Raji (cell line): Measurements from ENCODE around the gene NEUROD4.

Experiments used
- POLR2A ChIP-seq: IDR thresholded peaks from 2 replicates; pipeline ENCODE4 v1.6.1; 2011; ENCODE audit warnings: low read depth, low read length, control low read depth; ENCODE audit not compliant: insufficient read depth

NEUROD4 gene

GRCh38 chr12:54991991-54992375 is 27.8 kb upstream of the NEUROD4 start:
- no peak for TF ChIP-seq POLR2A

DNA sequence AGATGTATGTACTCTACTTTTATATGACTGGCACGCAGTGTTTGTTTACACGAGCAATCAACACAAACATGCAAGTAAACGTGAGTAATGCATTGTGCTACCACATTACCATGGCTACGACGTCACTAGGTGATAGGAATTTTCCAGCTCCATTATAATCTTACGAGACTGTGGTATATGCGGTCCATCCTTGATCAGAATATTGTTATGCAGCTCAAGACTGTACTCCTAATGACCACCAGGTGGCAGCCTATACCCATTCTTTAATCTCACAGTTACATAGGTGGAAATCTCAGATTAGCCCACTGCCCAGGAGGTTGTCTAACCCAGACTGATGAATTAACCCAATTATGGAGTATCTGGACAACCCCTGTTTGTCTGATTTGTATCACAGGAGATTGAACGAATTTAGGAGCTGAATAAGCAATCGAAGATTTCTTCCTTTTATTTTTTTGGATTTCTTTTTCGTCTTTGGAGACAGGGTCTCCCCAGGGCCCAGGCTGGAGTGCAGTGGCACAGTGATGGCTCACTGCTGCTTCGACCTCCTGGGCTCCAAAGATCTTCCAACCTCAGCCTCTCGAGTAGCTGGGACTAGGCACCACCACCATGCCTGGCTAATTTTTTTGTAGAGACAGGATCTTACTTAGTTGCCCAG is 26.5 kb upstream of the NEUROD4 start:
- no peak for TF ChIP-seq POLR2A

DNA sequence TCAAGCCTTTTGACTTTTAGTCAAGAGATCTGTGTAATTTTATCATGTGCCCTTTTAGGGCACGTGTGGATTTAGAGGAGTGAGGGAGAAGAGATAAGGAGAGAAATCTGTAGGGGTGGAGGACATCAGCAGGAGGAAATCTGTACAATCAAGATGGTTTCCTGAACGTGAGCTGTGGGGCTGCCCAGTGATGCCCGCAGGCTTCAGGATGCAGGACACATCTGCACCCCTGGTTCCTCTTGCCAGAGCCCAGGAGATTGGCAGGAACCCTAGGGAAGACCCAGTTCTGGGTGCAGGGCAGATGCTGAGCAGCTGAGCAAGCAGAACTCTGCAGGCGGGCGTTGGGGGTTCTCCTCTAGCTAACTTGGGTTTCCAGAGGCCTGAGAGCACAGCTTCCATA is 23.6 kb upstream of the NEUROD4 start:
- TF ChIP-seq POLR2A, result no peak

DNA sequence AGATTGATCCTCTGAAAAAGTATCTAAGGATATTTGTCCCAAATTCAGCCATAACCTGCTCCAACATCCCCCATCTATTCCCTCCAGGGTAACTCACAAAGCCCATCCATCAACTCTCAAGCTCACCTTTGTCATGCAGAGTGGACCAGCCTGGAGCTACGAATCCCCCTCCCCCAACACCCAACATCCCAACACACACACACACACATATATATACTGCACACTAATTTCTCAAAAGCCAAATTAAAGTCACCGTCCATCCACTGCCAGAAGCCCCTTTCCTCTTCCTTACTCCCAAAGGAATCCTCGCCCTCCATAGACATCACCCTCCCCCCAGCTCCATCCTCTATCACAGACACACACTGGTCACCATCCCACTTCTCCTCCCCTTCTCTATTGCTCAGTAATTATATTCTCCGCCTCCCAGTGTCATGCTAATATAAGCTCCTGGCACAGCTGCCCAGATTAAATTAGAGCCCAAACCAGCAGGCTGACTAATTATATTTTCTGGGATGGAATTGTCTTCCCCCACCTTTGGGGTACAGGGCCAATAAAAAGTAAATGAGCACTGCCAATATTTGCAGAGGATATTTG is 21.7 kb upstream of the NEUROD4 start:
- TF ChIP-seq POLR2A, result no peak

- TF ChIP-seq POLR2A, result no peak
These were observed 20.7 kb upstream of the NEUROD4 start for GRCh38 chr12:54998958-54999510.

- no peak for TF ChIP-seq POLR2A
These were observed 18.4 kb upstream of the NEUROD4 start for GRCh38 chr12:55001198-55001868.

GRCh38 chr12:55002355-55002754 is 17.4 kb upstream of the NEUROD4 start:
- TF ChIP-seq POLR2A, result no peak

DNA sequence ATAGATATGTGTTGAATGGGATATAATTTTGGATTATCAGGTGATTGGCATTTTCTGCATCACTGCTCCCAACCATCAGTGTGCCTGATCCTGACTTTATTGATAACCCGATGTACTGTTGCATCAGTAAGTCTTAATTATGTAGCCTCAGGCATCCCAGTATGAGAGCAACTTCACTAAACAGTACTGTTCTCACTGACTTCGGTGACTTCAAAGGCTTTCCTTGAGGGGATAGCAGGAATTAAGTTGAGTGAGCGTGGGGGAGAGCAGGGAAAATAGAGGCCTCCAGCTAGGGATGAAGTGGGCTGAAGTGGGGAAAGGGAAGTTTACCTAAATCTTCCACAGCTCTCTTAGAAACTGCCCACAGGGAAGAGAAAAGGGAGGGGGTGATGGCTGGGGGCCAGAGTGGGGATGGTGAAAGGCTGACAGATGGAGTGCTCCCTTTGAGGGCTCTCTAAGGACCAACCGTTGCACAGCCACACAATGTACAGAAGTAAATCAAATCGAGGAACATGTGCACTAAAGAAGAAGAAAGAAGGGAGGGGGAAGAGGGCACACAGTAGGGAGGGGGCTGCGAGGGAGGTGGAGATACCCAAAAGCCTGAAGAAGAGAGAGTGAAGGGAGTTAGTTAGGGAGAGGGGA is 10.7 kb upstream of the NEUROD4 start:
- no peak for TF ChIP-seq POLR2A

DNA sequence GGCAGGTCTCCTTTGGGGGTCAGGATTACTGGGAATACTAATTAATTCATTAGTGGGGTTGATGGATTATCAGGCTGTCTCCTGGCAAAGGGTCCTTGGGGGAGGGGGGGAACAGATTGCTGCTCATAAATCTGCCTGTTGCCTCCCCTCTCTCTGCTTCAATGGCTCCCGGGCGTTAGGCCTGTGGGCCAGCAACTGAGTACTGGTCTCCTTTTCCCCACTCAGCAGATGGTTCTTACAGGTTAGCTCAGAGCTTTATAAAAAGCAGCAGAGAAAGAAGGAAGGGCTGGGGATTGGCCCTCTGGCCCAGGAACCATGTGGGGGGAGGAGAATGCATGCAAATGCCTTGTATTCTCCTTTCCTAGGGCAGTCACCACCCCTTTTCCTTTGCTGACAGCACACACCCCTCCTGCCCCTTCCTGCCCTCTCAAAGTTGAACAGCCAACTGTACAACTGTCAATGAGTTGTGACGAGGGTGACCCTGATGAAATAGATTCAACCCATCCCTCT is 2.3 kb upstream of the NEUROD4 start:
- no peak for TF ChIP-seq POLR2A

GRCh38 chr12:55024575-55024974 is 4.8 kb downstream of the NEUROD4 start:
- TF ChIP-seq POLR2A, result no peak

GRCh38 chr12:55025508-55025907 is 5.7 kb downstream of the NEUROD4 start:
- no peak for TF ChIP-seq POLR2A

- no peak for TF ChIP-seq POLR2A
These were observed 14.4 kb downstream of the NEUROD4 start for GRCh38 chr12:55034218-55034617.

DNA sequence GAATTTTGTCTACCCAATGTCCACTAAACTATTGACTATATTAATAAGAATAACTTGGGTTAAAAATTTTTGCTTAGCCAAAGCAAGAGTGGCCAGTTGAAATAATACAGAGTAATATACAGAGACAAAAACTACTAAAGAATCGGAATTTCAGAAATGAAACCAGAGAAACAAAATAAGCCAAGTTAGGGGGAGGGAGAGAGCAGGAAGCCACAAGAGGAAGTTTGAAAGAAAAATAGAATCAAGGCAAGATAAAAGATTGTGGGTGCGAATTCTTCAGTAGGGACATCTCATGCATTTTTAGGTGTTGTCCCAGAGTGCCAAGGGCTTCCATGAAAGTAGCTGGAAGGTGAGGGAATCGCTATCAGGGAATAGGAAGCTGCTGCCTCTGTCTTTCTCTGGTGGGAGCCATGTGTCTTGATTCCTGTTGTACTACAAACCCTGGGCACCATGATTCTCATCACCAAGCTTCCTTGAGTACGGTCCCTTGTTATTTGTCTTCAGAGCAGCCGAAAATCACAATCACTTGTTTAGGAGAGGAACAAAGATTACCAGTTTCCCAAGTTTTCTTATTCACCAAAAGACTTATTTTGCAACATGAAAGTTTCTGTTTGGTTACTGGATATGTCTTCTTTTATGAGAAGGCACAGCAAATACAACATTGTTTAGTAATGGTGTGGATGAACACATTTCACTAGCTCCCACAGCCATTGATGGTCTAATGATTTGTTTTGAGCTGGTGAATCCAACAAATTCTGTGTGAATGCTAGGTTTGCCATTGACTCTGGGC is 16.7 kb downstream of the NEUROD4 start:
- TF ChIP-seq POLR2A, result no peak

DNA sequence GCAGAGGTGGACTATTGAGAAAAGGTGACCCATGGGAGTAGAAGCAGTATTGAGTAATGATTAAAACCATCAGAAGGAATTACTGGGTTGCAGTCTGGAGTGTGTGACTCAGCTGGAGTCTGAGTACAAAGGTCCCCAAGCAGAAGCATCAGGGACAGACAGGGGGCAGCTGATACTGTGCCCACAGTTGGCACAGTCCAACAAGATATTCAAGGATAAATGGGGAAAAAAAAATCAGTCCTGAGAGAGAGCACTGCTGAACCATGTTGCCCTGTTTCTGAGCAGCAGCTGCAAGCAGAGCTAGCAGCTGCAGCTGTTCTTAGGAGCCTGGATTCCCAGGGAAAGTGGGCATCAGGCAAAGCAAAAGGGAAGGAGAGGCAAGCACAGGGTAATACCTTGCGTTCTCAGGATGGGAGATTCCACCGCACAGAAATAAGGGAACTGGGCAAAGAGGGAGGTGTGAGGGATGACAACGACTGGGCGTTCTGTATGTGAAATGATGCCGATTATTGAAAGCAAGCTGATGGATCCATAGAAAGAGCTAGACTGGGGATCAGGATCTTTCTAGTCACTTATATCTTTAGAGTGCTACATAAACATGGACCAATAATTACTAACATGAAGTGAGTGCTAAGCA is 17.7 kb downstream of the NEUROD4 start:
- TF ChIP-seq POLR2A, result no peak
